OCI-LY3 (cell line): ENCODE results near the gene ERGIC1.
"Not testable (repeated sequence)": the region's sequence is repeated elsewhere in the genome, so short reads cannot be mapped to it uniquely, and the experiment has no call there.

ENCODE experiments used
- H2AFZ ChIP-seq: fragments of 200-600, 300-600 bp; shearing (Covaris generic); 2 replicates; pipeline ENCODE4 v1.6.0; 2014; ENCODE audit warnings: antibody characterized with exemption, low read depth, low read length
- H3K27ac ChIP-seq: fragments of 200-600, 300-600 bp; sonication (generic); 2 replicates; pipeline ENCODE4 v1.5.1; 2014; ENCODE audit warnings: mild to moderate bottlenecking, low read length, moderate library complexity, mixed read lengths
- H3K27me3 ChIP-seq: fragments of 200-600, 300-600 bp; sonication (generic); 2 replicates; pipeline ENCODE4 v1.6.1; 2014; ENCODE audit warnings: low read depth, low read length, mixed read lengths
- H3K36me3 ChIP-seq: fragments of 200-600, 300-600 bp; sonication (generic); replicated peaks from 2 replicates; pipeline ENCODE3; 2014; ENCODE audit warnings: low read depth, low read length, mixed read lengths
- H3K4me1 ChIP-seq: fragments of 300-600, 200-600 bp; sonication (generic); 2 replicates; pipeline ENCODE4 v1.6.1; 2014; ENCODE audit warnings: low read length, mixed read lengths
- H3K4me2 ChIP-seq: fragments of 200-600, 300-600 bp; sonication (generic); 2 replicates; pipeline ENCODE4 v1.6.1; 2014; ENCODE audit warnings: low read length, mixed read lengths
- H3K4me3 ChIP-seq: fragments of 300-600, 200-600 bp; sonication (generic); 2 replicates; pipeline ENCODE4 v1.5.1; 2014; ENCODE audit warnings: antibody characterized with exemption, mild to moderate bottlenecking, low read length, moderate library complexity
- H3K79me2 ChIP-seq: fragments of 300-600, 200-600 bp; shearing (Covaris generic); 2 replicates; pipeline ENCODE4 v1.6.1; 2014; ENCODE audit warnings: mild to moderate bottlenecking, low read length, mixed read lengths
- H3K9ac ChIP-seq: fragments of 300-600, 200-600 bp; shearing (Covaris generic); 2 replicates; pipeline ENCODE4 v1.6.0; 2014; ENCODE audit warnings: mild to moderate bottlenecking, low read length, moderate library complexity
- H3K9me3 ChIP-seq: fragments of 200-600, 300-600 bp; shearing (Covaris generic); 2 replicates; pipeline ENCODE4 v1.6.1; 2014; ENCODE audit warnings: low read length, mixed read lengths; ENCODE audit not compliant: insufficient read depth
- H4K20me1 ChIP-seq: fragments of 200-600, 300-600 bp; sonication (generic); 2 replicates; pipeline ENCODE4 v1.6.1; 2016; ENCODE audit warnings: low read length, mixed read lengths; ENCODE audit not compliant: insufficient read depth
- CTCF ChIP-seq: fragments of 200-600, 300-600 bp; sonication (generic); IDR thresholded peaks from 2 replicates; pipeline ENCODE4 v1.5.1; 2014; ENCODE audit warnings: antibody characterized with exemption, low read length, low read depth
- EZH2phosphoT487 ChIP-seq: fragments of 200-600 bp; shearing (Covaris generic); IDR thresholded peaks from 2 replicates; pipeline ENCODE4 v1.6.1; 2018; ENCODE audit warnings: antibody characterized with exemption, mixed run types, low read depth

Gene ERGIC1

GRCh38 chr5:172846677-172847076 is 12.6 kb downstream of the ERGIC1 start:
- H3K79me2 ChIP-seq = peaks cover 4% of the 10 kb centered on the region; the same call in 1 of the 2 replicates
- no peak overlapping the region for H3K9ac ChIP-seq
- H3K4me1 ChIP-seq = no peaks in the 10 kb centered on the region
- TF ChIP-seq CTCF = no peak
- TF ChIP-seq EZH2phosphoT487 = no peak
- no peak overlapping the region for H3K4me2 ChIP-seq
- H3K27me3 ChIP-seq = no peaks in the 10 kb centered on the region
- peaks cover 38% of the 10 kb centered on the region for H4K20me1 ChIP-seq
- no peaks in the 10 kb centered on the region for H3K36me3 ChIP-seq
- H2AFZ ChIP-seq = no peak overlapping the region
- no peaks in the 10 kb centered on the region for H3K9me3 ChIP-seq
- no peak overlapping the region for H3K27ac ChIP-seq
- H3K4me3 ChIP-seq = no peak overlapping the region

- not testable (repeated sequence) for H3K36me3 ChIP-seq, H3K4me3 ChIP-seq, H3K27ac ChIP-seq, H2AFZ ChIP-seq, H3K9ac ChIP-seq, H3K9me3 ChIP-seq, H3K4me2 ChIP-seq, H3K4me1 ChIP-seq, H3K27me3 ChIP-seq, H3K79me2 ChIP-seq
- peaks cover 44% of the 10 kb centered on the region for H4K20me1 ChIP-seq
Measured at GRCh38 chr5:172847584-172847983, 13.5 kb downstream of the ERGIC1 start.

GRCh38 chr5:172848419-172848818 is 14.4 kb downstream of the ERGIC1 start:
- no peak overlapping the region for H3K4me3 ChIP-seq
- peaks cover 4% of the 10 kb centered on the region; the same call in 1 of the 2 replicates for H3K79me2 ChIP-seq
- no peak overlapping the region for H2AFZ ChIP-seq
- no peaks in the 10 kb centered on the region for H3K9me3 ChIP-seq
- no peak overlapping the region for H3K4me2 ChIP-seq
- TF ChIP-seq CTCF (no peak), EZH2phosphoT487 (no peak)
- no peaks in the 10 kb centered on the region for H3K27me3 ChIP-seq
- no peaks in the 10 kb centered on the region for H3K36me3 ChIP-seq
- H3K27ac ChIP-seq = no peak overlapping the region
- peaks cover 44% of the 10 kb centered on the region for H4K20me1 ChIP-seq
- H3K4me1 ChIP-seq = no peaks in the 10 kb centered on the region
- no peak overlapping the region for H3K9ac ChIP-seq

- Histone ChIP-seq H3K9me3 (no peaks in the 10 kb centered on the region), H3K4me1 (no peaks in the 10 kb centered on the region), H4K20me1 (peaks cover 45% of the 10 kb centered on the region), H3K79me2 (no peaks in the 10 kb centered on the region; the same call in 1 of the 2 replicates), H3K4me2 (no peak overlapping the region), H3K27ac (no peak overlapping the region), H2AFZ (no peak overlapping the region), H3K9ac (no peak overlapping the region), H3K27me3 (no peaks in the 10 kb centered on the region), H3K36me3 (no peaks in the 10 kb centered on the region), H3K4me3 (no peak overlapping the region)
- TF ChIP-seq CTCF (no peak), EZH2phosphoT487 (no peak)
Measured at GRCh38 chr5:172849606-172850453, 15.8 kb downstream of the ERGIC1 start.
